GM06990 (cell line): ENCODE results near the gene GSX1.

ENCODE experiments used
- DNase-seq: peaks from one replicate; pipeline ENCODE4 v3.0.0-alpha.2; 2011; ENCODE audit not compliant: insufficient read length; ENCODE audit errors: extremely low read depth
- H3K27me3 ChIP-seq: replicated peaks from 2 replicates; pipeline ENCODE4 v1.6.0; 2011; ENCODE audit warnings: low read length; ENCODE audit not compliant: control insufficient read depth, insufficient read depth
- H3K36me3 ChIP-seq: 2 replicates; pipeline ENCODE4 v1.5.1; 2011; ENCODE audit warnings: low read length; ENCODE audit not compliant: control insufficient read depth, insufficient read depth
- H3K4me3 ChIP-seq: replicated peaks from 2 replicates; pipeline ENCODE4 v1.5.1; 2011; ENCODE audit warnings: low read depth, mild to moderate bottlenecking, control low read depth, low read length
- TF ChIP-seq, protein P1 (sequence below): IDR thresholded peaks from 2 replicates; pipeline ENCODE4 v1.5.1; 2011; ENCODE audit warnings: low read length, control low read depth, mild to moderate bottlenecking, inconsistent platforms; ENCODE audit not compliant: insufficient read depth, poor library complexity, severe bottlenecking

Gene GSX1

DNA sequence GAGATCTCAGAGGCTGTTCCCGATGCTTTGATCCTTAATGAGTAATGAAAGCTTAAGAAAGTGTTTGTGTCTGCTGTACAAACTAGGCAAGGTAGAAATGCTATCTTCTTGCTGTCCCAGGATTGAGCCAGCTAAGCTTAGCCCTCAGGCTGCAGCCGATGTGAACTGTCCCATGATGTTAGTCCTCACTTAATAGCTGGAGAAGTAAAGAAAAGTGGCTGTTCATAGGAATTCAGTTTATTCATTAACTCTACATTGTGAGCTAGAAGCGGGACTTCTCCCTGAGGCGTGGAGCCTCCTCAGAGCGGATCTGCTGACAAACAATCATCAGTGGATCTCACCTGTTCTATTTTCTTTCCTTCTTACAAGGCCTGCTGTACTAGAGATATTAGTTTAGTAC lies 10.1 kb upstream of the GSX1 start:
- TF ChIP-seq, protein P1, sequence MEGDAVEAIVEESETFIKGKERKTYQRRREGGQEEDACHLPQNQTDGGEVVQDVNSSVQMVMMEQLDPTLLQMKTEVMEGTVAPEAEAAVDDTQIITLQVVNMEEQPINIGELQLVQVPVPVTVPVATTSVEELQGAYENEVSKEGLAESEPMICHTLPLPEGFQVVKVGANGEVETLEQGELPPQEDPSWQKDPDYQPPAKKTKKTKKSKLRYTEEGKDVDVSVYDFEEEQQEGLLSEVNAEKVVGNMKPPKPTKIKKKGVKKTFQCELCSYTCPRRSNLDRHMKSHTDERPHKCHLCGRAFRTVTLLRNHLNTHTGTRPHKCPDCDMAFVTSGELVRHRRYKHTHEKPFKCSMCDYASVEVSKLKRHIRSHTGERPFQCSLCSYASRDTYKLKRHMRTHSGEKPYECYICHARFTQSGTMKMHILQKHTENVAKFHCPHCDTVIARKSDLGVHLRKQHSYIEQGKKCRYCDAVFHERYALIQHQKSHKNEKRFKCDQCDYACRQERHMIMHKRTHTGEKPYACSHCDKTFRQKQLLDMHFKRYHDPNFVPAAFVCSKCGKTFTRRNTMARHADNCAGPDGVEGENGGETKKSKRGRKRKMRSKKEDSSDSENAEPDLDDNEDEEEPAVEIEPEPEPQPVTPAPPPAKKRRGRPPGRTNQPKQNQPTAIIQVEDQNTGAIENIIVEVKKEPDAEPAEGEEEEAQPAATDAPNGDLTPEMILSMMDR, result no peak
- DNase-seq, result no peak
- H3K4me3 ChIP-seq, result no peak overlapping the region
- H3K36me3 ChIP-seq, result no peaks in the 10 kb centered on the region
- no peaks in the 10 kb centered on the region; the same call in 1 of the 2 replicates for H3K27me3 ChIP-seq

- Histone ChIP-seq H3K27me3 (no peaks in the 10 kb centered on the region; the same call in 1 of the 2 replicates), H3K4me3 (no peak overlapping the region), H3K36me3 (no peaks in the 10 kb centered on the region)
- DNase-seq, result no peak
- TF ChIP-seq, protein P1, result peak; percentile 39
Measured at GRCh38 chr13:27783111-27783510, 9.2 kb upstream of the GSX1 start.

DNA sequence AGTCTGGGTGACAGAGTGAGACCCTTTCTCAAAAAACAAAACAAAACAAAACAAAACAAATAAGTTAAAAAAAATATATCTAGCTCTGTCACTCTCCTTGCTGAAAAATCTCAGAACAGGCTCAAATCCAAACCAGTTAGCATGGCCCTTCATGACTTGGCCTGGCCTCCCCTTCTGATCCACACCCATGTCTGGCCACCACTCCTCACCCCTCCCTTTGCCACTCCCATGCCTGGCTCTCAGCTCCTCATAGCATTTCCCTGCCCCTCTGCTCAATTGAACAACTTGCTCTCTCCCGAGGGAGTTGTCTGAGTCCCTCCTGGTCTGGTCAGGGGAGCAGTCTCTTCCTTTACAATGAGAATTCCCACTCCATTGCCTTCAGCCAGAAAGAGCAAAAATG lies 4.0 kb upstream of the GSX1 start:
- TF ChIP-seq, protein P1, result no peak
- no peak for DNase-seq
- H3K27me3 ChIP-seq, result peaks cover 1% of the 10 kb centered on the region; the same call in 1 of the 2 replicates
- no peaks in the 10 kb centered on the region for H3K36me3 ChIP-seq
- no peak overlapping the region for H3K4me3 ChIP-seq

DNA sequence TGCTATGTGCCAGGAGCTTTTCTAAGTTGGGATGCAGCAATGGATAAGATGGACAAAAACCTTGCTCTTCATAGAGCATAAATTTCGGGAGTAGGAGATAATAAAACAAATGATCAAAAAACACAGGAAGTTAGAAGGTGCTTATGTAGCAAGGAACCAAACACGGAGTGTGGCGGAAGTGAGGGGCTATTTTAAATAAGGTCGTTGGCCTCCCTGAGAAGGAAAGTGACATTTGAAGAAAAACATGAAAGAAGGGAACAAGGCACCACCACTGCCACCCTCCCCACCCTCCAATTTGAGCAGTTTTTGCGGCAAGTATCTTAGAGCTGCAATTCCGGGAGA lies 3.2 kb upstream of the GSX1 start:
- no peak for DNase-seq
- H3K4me3 ChIP-seq, result no peak overlapping the region
- peaks cover 4% of the 10 kb centered on the region for H3K27me3 ChIP-seq
- H3K36me3 ChIP-seq, result no peaks in the 10 kb centered on the region
- TF ChIP-seq, protein P1, result no peak

GRCh38 chr13:27789495-27790303 lies 2.6 kb upstream of the GSX1 start:
- Histone ChIP-seq H3K27me3 (peaks cover 4% of the 10 kb centered on the region), H3K36me3 (no peaks in the 10 kb centered on the region), H3K4me3 (peak overlapping the region; percentile 29)
- DNase-seq, result no peak
- TF ChIP-seq, protein P1, result no peak
